ENCODE measurements around the gene TAS1R1.

- TF ChIP-seq EZH2phosphoT487 (IDR thresholded peaks at IDR 0.05; ENCODE audit: insufficient read depth, low read depth) (no peak), EZH2 (IDR thresholded peaks at IDR 0.05; ENCODE audit: insufficient read depth, poor library complexity, severe bottlenecking) (no peak)
These were observed at the start of gene TAS1R1 for GRCh38 chr1:6554907-6555778.
